Measurements from ENCODE around the gene WDR59.
"Not testable (repeated sequence)": the region's sequence is repeated elsewhere in the genome, so short reads cannot be mapped to it uniquely, and the experiment has no call there.

The WDR59 gene

DNA sequence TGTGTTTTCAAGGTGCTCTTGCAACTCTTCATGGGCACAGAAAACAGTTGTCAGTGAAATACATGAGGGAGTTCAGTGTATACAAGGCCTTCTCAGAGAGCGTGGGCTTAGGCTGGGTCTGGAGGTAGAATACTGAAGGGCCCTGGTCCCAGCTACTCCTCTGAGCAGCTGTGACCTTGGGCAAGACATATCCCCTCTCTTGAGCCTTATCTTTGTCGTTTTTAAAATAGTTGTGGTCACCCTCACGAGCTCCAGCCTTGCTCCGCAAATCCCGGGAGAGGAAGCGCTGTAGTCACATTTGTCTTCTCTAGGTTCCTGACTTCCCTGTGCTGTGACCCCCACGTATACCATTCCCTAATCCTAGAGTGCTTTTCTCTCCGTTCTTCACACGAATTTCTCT is 17.6 kb upstream of the WDR59 start:
- no peak for DNase-seq (ENCODE audit: low spot score)
- Mint-ChIP-seq H3K9me3 (no peaks in the 10 kb centered on the region), H3K36me3 (ENCODE audit: low read depth) (peaks cover 5% of the 10 kb centered on the region), H3K27me3 (ENCODE audit: low read depth) (peaks cover 2% of the 10 kb centered on the region), H3K27ac (no peak overlapping the region), H3K4me3 (no peak overlapping the region), H3K4me1 (ENCODE audit: low read depth) (peaks cover 25% of the 10 kb centered on the region)

DNA sequence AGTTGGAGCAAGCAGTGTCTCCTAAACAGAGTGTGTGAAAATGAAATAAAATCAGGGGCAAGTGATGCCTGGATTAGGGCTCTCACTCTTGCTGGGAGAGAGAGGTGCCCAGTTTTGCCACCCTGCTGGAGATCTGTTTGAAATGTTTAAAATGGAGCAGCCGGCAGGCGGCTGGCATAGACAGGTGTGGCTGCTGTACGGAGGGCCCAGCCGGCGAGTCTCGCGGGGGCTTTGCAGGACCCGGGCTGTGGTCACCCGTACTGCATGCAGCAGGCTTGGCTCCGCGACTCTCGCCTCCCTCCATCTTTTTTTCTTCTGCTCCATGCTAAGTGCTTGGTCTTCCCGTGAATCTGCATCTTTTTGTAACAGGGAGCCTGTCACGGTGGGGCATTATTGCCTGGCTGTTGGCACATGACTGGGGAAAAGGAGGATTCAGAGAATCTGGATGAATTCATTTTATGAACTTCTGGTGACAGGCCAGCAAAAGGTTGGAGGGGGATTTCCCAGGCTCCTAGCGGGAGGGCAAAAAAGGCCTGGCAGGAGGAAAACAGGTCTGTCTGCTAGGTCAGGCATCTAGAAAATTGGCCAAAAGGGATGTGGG is 15.7 kb upstream of the WDR59 start:
- Mint-ChIP-seq H3K36me3 (ENCODE audit: low read depth) (peaks cover 4% of the 10 kb centered on the region), H3K27me3 (ENCODE audit: low read depth) (peaks cover 2% of the 10 kb centered on the region), H3K9me3 (no peaks in the 10 kb centered on the region), H3K4me1 (ENCODE audit: low read depth) (peaks cover 25% of the 10 kb centered on the region), H3K27ac (peak overlapping the region; percentile 39), H3K4me3 (peak overlapping the region; percentile 84)
- DNase-seq (ENCODE audit: low spot score), result no peak

DNA sequence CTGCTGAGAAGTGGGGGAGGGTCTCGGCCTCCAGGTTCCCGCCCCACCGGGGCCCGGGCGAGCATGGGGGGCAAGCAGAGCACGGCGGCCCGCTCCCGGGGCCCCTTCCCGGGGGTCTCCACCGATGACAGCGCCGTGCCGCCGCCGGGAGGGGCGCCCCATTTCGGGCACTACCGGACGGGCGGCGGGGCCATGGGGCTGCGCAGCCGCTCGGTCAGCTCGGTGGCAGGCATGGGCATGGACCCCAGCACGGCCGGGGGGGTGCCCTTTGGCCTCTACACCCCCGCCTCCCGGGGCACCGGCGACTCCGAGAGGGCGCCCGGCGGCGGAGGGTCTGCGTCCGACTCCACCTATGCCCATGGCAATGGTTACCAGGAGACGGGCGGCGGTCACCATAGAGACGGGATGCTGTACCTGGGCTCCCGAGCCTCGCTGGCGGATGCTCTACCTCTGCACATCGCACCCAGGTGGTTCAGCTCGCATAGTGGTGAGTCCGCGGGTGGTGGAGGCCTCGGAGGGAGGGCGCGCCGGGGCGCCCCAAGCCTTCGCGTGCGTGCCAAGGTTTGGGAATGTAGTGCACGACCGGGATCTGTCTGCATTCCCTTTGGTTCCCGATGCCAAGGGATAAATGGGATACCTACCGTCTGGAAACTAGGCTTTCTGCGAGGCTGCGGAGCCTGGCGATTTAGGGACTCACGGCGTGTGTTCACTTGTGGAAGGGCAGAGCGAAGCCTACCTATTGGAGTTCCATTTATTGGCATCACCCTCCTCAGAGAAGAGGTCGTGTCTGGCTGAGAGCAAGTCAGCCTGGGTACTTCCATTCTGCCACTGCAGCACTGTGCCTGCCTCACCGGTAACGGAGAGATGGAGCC is 14.9 kb upstream of the WDR59 start:
- Mint-ChIP-seq H3K27ac (peak overlapping the region; percentile 70), H3K27me3 (ENCODE audit: low read depth) (peaks cover 2% of the 10 kb centered on the region), H3K36me3 (ENCODE audit: low read depth) (peaks cover 4% of the 10 kb centered on the region), H3K4me1 (ENCODE audit: low read depth) (peaks cover 25% of the 10 kb centered on the region), H3K4me3 (peak overlapping the region; percentile 84), H3K9me3 (no peaks in the 10 kb centered on the region)
- peak; percentile 37 for DNase-seq (ENCODE audit: low spot score)

DNA sequence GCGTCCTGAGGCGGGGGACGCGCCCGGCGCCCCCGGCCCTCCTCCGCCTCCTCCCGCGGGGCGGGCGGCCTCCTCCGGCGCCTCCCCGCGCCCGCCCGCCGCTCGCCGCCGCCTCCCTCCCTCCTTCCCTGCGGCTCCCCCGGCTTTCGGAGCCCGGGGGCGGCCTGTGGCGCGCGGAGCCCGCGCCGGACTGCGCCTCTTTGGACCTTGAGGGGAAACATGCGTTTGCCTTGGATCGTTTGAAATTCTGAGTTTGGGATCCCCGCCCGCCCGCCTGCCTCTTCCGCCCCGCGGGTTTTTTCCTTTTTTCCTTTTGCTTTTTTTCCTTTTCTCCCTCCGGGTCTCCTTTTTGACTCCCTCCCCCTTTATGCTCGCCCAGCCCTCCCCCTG is 14.3 kb upstream of the WDR59 start:
- Mint-ChIP-seq H3K9me3 (no peaks in the 10 kb centered on the region), H3K4me1 (ENCODE audit: low read depth) (peaks cover 24% of the 10 kb centered on the region), H3K4me3 (peak overlapping the region; percentile 84), H3K27me3 (ENCODE audit: low read depth) (peaks cover 2% of the 10 kb centered on the region), H3K36me3 (ENCODE audit: low read depth) (peaks cover 4% of the 10 kb centered on the region), H3K27ac (peak overlapping the region; percentile 70)
- no peak for DNase-seq (ENCODE audit: low spot score)

DNA sequence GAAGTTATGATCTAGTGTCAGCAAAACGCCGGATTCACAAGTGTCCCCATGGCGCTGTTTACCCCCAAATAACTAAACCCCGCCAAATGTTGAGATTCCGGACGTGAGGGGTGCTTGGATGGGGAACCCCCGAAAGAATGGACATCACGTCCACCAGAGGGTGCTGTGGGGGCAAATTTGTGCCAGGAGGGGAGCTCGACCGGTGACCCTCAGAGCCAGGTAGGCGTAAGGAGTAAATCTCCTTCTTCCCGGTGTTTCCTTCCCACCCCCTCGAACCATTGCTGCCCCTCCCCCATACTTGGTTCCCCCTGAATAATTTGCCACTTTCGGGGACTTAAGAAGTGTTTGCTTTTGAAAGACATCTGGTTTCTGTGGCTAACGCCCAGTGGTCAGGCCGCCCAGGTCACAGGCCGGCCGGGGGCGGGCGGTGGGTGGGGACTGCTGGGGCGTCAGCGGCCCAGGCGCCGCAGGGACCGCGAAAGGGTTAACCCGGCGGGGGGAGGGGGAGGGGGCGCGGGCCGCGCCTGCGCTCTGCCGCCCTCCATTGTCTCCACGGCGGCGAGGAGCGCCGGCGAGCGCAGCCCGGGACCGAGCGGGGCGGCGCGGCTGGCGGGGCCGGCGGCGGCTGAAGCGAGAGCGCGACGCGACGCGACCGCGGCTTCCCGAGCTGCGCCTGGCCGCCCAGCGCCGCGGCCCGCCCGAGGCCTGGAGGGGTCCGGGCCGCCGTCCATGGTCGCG is 13.7 kb upstream of the WDR59 start, which contains the start of gene ZNRF1:
ZNRF1 (plus strand) TSS at position 544 of the 738 bp plus-strand sequence. CDS start 648 bp downstream, outside the sequence.
- peaks cover 23% of the 10 kb centered on the region for H3K4me1 Mint-ChIP-seq (ENCODE audit: low read depth)
- H3K27ac Mint-ChIP-seq, result peak within 1 kb of the TSS; percentile 84
- H3K27me3 Mint-ChIP-seq (ENCODE audit: low read depth), result peaks cover 5% of the 10 kb centered on the region
- peak within 1 kb of the TSS; percentile 84 for H3K4me3 Mint-ChIP-seq
- H3K36me3 Mint-ChIP-seq (ENCODE audit: low read depth), result peaks cover 4% of the 10 kb centered on the region
- no peaks in the 10 kb centered on the region for H3K9me3 Mint-ChIP-seq
- peak; percentile 77 for DNase-seq (ENCODE audit: low spot score)

DNA sequence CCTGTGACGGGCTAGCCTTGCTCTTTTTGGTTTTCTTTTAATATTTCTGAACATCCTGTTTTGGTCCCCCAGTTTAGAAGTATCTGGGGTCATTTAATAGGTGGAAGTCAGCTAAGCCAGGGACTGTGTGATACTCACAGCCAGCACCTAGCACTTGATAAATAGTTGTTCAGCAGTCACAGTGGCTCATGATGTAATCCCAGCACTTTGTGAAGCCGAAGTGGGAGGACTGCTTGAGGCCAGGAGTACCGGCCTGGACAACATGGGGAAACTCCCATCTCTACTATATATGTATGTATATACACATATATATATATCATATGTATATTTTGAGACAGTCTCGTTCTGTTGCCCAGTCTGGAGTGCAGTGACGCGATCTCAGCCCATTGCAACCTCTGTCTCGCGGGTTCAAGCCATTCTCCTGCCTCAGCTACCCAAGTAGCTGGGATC is 12.1 kb upstream of the WDR59 start:
- Mint-ChIP-seq H3K4me3 (no peak overlapping the region), H3K36me3 (ENCODE audit: low read depth) (peaks cover 4% of the 10 kb centered on the region), H3K27me3 (ENCODE audit: low read depth) (peaks cover 5% of the 10 kb centered on the region), H3K9me3 (no peaks in the 10 kb centered on the region), H3K4me1 (ENCODE audit: low read depth) (peaks cover 21% of the 10 kb centered on the region), H3K27ac (no peak overlapping the region)
- no peak for DNase-seq (ENCODE audit: low spot score)

DNA sequence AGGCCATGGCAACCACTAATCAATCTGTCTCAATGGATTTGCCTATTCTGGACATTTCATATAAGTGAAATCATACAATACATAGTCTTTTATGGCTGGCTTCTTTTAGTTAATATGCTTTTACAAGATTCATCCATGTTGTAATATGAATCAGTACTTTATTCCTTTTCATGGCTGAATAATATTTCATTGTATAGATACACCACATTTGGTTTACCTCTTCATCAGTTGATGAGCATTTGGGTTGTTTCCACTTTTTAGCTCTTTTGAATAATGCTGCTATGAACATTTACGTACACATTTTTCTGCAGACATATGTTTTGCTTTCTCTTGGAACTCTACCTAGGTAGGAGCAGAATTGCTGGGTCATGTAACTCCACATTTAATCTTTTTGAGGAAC is 11.1 kb upstream of the WDR59 start:
- Mint-ChIP-seq H3K4me3 (no peak overlapping the region), H3K27ac (no peak overlapping the region), H3K36me3 (ENCODE audit: low read depth) (peaks cover 2% of the 10 kb centered on the region), H3K9me3 (no peaks in the 10 kb centered on the region), H3K4me1 (ENCODE audit: low read depth) (peaks cover 14% of the 10 kb centered on the region), H3K27me3 (ENCODE audit: low read depth) (peaks cover 5% of the 10 kb centered on the region)
- DNase-seq (ENCODE audit: low spot score), result no peak

DNA sequence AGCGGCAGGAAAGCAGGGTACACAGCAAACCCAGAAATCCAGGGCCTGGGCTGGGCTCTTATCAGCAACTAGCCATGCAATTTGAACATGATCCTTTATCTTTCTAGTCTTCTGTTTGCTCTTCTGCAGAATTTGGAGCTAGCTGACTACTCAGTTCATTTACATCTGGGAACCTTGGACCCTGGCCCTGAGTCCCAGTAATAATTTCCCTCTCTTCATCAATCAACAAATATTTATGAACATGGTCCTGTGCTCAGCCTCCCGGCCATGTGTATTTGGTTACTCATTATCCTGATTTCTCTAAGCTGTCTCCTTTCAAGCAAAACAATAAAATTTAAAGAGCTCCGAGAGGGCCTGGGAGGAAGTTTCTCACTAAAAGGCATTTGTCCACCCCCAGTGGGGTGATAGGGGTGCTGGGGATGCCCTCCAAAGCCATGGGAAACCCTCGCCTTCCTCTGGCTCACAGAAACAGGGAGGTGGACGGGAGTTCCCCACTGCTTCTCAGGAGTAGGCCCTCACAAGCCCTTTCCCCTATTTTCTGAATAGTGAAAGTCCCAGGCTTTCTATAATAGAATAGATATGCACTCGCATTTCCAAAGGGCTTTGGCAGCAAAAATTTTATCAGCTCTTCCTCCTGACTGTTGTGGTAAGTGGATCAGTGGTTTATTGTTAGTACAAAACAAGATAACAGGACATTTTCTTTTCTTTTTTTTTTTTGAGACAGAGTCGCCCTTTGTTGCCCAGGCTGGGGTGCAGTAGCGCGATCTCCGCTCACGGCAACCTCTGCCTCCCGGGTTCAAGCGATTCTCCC is 6.9 kb upstream of the WDR59 start:
- H3K36me3 Mint-ChIP-seq (ENCODE audit: low read depth), result no peaks in the 10 kb centered on the region
- H3K9me3 Mint-ChIP-seq, result no peaks in the 10 kb centered on the region
- H3K4me1 Mint-ChIP-seq (ENCODE audit: low read depth), result no peaks in the 10 kb centered on the region
- no peak for DNase-seq (ENCODE audit: low spot score)
- no peak overlapping the region for H3K27ac Mint-ChIP-seq
- H3K4me3 Mint-ChIP-seq, result no peak overlapping the region
- peaks cover 10% of the 10 kb centered on the region for H3K27me3 Mint-ChIP-seq (ENCODE audit: low read depth)

DNA sequence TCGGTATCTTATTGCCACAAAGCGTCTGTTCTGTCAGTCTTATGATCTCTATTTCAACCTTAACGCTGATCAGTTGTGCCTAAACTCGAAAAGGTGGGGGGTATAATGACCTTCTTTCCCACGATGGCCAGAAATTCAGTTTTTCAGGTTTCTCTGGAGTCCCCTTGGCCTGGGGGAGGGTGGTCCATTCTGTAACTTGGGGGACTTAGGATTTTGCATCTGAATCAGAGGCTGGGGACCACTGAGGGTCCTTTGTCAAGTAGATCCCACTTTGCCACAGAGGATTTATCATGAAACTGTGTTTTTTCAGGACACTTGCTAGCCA is 6.3 kb upstream of the WDR59 start:
- Mint-ChIP-seq H3K27me3 (ENCODE audit: low read depth) (peaks cover 10% of the 10 kb centered on the region), H3K36me3 (ENCODE audit: low read depth) (no peaks in the 10 kb centered on the region), H3K27ac (no peak overlapping the region), H3K9me3 (no peaks in the 10 kb centered on the region), H3K4me3 (no peak overlapping the region), H3K4me1 (ENCODE audit: low read depth) (no peaks in the 10 kb centered on the region)
- no peak for DNase-seq (ENCODE audit: low spot score)

DNA sequence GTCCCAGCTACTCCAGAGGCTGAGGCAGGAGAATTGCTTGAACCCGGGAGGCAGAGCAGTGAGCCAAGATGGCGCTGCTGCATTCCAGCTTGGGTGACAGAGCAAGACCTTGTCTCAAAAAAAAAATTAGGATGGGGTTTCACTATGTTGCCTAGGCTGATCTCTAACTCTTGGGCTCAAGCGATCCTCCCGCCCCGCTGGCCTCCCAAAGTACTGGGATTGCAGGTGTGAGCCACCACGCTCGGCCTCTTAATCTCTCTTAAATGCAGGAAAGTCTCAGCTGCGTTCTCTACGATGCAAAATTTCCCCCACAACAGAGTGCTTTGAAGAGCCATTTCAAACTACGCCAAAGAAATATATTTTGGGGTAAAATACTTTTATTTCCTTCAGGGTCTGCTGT is 5.9 kb upstream of the WDR59 start:
- H3K4me3 Mint-ChIP-seq, result no peak overlapping the region
- no peaks in the 10 kb centered on the region for H3K4me1 Mint-ChIP-seq (ENCODE audit: low read depth)
- H3K9me3 Mint-ChIP-seq, result no peaks in the 10 kb centered on the region
- no peaks in the 10 kb centered on the region for H3K36me3 Mint-ChIP-seq (ENCODE audit: low read depth)
- H3K27me3 Mint-ChIP-seq (ENCODE audit: low read depth), result peaks cover 10% of the 10 kb centered on the region
- no peak overlapping the region for H3K27ac Mint-ChIP-seq
- no peak for DNase-seq (ENCODE audit: low spot score)

DNA sequence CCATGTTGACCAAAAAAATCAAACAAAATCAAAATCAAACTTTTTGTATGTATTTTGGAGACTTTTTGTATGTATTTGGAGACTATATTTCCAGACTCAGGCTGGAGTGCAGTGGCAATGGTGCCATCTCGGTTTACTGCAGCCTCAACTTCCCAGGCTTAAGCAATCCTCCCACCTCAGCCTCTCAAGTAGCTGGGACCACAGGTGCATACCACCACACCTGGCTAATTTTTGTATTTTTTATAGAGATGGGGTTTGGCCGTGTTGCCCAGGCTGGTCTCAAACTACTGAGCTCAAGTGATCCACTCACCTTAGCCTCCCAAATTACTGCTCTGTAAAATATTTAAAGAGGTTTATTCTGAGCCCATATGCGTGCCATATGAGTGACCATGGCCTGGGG is 4.9 kb upstream of the WDR59 start:
- H3K27me3 Mint-ChIP-seq (ENCODE audit: low read depth), result peaks cover 10% of the 10 kb centered on the region
- H3K4me3 Mint-ChIP-seq; DNase-seq (ENCODE audit: low spot score); H3K9me3 Mint-ChIP-seq; H3K4me1 Mint-ChIP-seq (ENCODE audit: low read depth); H3K27ac Mint-ChIP-seq; H3K36me3 Mint-ChIP-seq (ENCODE audit: low read depth): not testable (repeated sequence)

DNA sequence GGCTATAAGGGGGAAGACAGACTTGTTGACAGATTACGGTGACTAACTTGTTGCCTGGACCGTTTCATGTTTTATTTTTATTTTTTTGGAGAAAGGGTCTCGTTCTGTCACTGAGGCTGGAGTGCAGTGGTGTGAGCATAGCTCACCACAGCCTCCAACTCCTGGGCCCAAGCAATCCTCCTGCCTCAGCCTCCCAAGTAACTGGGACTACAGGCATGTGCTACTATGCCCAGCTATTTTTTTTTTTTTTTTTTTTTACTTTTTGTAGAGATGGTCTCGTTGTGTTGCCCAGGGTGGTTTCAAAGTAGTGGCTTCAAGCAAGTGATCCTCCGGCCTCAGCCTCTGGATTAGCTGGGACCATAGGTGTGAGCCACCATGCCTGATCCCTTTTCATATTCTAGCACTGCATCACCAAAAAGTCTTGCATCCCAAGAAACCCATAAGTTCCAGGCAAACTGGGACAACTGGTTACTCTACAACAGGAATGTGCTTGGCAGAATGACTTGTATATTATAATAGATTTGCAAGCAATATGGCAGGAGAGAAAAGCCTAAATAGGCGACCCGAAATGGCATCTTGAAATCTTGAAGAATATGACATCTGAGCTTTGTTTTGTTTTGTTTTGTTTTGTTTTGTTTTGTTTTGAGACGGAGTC is 2.2 kb upstream of the WDR59 start:
- Mint-ChIP-seq H3K27me3 (ENCODE audit: low read depth) (peaks cover 7% of the 10 kb centered on the region), H3K27ac (no peak overlapping the region), H3K4me1 (ENCODE audit: low read depth) (peaks cover 8% of the 10 kb centered on the region), H3K36me3 (ENCODE audit: low read depth) (peaks cover 2% of the 10 kb centered on the region), H3K9me3 (no peaks in the 10 kb centered on the region), H3K4me3 (no peak overlapping the region)
- no peak for DNase-seq (ENCODE audit: low spot score)

DNA sequence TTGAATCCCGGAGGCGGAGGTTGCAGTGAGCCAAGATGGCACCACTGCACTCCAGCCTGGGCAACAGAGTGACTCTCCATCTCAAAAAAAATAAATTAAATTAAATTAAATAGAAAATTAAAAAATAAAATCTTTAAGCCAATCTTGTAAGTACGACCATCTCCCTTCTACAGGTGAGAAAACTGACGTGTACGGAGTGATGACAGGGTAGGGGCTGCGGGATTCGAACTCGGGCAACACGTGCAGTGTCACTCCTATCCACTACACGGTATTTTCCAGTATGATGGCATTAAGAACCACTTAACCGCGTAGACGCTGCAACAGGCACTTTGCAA is 762 bp downstream of the WDR59 start:
- Mint-ChIP-seq H3K9me3 (no peaks in the 10 kb centered on the region), H3K4me3 (peak overlapping the region; percentile 92), H3K36me3 (ENCODE audit: low read depth) (peaks cover 2% of the 10 kb centered on the region), H3K27me3 (ENCODE audit: low read depth) (peaks cover 2% of the 10 kb centered on the region), H3K4me1 (ENCODE audit: low read depth) (peaks cover 8% of the 10 kb centered on the region), H3K27ac (peak overlapping the region; percentile 75)
- DNase-seq (ENCODE audit: low spot score), result no peak
